GM15510 (cell line): ENCODE data around the gene HEATR5B.

ENCODE experiments used
- POLR2A ChIP-seq: IDR thresholded peaks from 3 replicates; pipeline ENCODE4 v1.6.1; 2011; ENCODE audit warnings: borderline replicate concordance; ENCODE audit not compliant: insufficient read length; ENCODE audit errors: extremely low read depth

Gene HEATR5B

DNA sequence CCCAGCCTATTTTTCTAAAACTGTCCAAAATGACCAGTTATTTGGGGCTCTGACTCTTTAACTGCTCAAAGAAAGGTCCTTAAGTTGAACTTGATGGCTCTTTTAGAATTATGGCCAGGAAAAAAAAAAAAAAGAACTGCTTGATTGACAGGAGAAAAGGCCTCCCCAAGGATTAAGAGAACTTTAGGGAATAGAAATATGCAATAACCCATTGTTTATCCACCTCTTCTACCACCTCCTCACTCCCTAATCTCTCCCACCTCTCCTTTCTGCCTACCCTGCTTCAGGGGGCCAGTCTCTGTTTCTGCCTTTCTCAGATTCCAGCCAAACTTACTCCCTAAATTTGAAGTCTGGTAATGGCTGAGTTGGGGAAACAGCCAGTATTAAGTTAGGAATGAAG lies 112.2 kb downstream of the HEATR5B start:
- no peak for TF ChIP-seq POLR2A

DNA sequence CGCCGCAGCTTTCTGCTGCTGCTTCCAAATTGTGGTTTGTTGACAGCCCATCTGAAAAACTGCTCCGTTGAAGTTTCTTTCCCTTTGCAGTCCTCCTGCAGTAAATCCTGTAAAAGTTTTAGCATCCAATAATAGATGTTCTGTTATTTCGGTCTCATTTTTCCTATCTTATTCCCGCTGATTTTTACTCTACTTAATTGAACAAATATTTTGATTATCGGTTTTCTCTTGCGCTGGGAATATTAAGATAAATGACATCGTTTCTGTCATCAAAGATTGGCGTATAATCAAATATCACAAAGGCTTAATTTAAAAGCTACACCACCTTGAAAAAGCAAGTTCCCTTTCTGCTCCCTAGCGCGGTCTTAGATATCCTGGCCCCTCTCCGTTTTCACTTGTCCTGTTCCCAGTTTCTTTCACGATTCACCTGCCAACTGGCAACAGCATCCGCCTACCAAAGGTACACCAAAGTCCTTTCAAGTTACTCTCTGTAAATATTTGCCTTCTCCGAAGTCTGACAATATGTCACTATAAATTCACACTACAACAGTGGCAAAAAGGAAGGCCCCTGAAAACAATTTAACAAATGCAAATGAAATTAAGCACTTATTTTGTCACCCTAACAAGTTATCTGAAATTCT lies 116.8 kb downstream of the HEATR5B start:
- TF ChIP-seq POLR2A = no peak

GRCh38 chr2:36966370-36967235 lies 117.6 kb downstream of the HEATR5B start, which contains the start of gene STRN:
Gene STRN (minus strand): TSS chr2:36966536. CDS start chr2:36966463, 73 bp downstream.
- peak; percentile 74 for TF ChIP-seq POLR2A

DNA sequence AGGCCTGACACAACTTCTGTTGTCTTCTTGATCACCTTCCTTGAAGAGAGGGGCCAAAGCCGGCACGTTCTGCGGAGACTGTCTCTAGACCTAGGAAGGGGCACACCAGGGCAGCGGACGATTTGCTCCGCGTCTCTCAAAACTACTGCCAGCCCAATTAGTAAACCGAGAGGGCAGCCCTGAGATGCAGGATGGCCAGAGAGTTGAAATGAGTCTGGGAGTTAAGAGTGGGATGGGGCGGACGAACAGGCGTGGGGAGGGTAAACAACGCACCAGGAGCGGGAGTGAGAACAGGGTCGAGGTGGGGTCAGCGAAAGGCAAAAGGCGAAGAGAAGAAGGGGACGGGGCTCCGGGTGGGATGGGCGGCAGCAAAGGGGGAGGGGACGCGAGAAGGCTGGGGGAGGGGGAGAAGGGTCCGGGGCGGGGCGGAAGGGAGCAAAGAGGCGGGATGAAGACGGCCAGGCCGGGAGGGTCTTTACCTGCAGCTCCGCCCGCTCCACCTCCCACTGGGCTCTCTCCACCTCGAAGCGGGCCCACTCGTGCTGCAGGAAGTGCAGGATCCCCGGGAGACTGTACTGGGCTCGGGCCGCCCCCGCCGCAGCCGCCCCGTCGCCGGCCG lies 118.3 kb downstream of the HEATR5B start:
- no peak for TF ChIP-seq POLR2A

DNA sequence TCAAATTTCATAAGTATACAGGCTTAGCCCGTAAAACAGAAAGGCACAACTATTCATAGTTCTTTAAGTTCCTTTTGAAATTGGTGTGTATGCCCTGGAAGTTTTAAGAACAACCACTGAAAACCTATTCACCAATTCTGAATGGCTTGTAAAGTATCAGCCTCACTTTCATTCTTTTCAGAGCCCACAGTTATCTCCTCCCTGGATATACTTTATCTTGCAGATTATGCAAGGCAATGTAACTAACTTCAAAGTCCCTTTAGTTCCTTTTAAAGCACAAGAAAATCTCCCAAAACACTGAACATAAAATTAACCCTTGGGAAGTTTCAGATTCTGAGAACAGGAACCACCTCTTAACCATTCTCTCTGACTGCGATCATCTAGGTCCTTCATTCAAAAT lies 119.0 kb downstream of the HEATR5B start:
- no peak for TF ChIP-seq POLR2A

- TF ChIP-seq POLR2A = no peak
Observed at GRCh38 chr2:36964496-36965058, 119.6 kb downstream of the HEATR5B start.

- no peak for TF ChIP-seq POLR2A
Observed at GRCh38 chr2:36963734-36964133, 120.4 kb downstream of the HEATR5B start.

- no peak for TF ChIP-seq POLR2A
Observed at GRCh38 chr2:36963106-36963505, 121.1 kb downstream of the HEATR5B start.

- TF ChIP-seq POLR2A = no peak
Observed at GRCh38 chr2:36960773-36961172, 123.4 kb downstream of the HEATR5B start.

- no peak for TF ChIP-seq POLR2A
Observed at GRCh38 chr2:36960005-36960675, 124.0 kb downstream of the HEATR5B start.

GRCh38 chr2:36954977-36955607 lies 129.1 kb downstream of the HEATR5B start:
- no peak for TF ChIP-seq POLR2A

GRCh38 chr2:36952748-36953197 lies 131.4 kb downstream of the HEATR5B start:
- no peak for TF ChIP-seq POLR2A

- TF ChIP-seq POLR2A = no peak
Observed at GRCh38 chr2:36951574-36951973, 132.6 kb downstream of the HEATR5B start.

- no peak for TF ChIP-seq POLR2A
Observed at GRCh38 chr2:36951027-36951518, 133.1 kb downstream of the HEATR5B start.
